ENCODE results near the gene FRRS1.

Gene FRRS1

GRCh38 chr1:99704356-99704816, 62.0 kb downstream of the FRRS1 start:
- H3K36me3 ChIP-seq (ENCODE audit: control insufficient read depth in 2 of 2, insufficient read depth in 1 of 2, low read length in 2 of 2), result peaks cover 0 to 6% of the 10 kb centered on the region in 2 experiments; a peak in 1 of 3 replicates
- no peaks in the 10 kb centered on the region for H3K9me3 ChIP-seq (ENCODE audit: control insufficient read depth, insufficient read depth, low read depth, low read length)
- TF ChIP-seq ZNF426 (tag by site-specific recombination; IDR thresholded peaks at IDR 0.05) (no peak), INSM2 (tag by site-specific recombination; IDR thresholded peaks at IDR 0.05) (no peak), ZNF423 (tag by site-specific recombination; IDR thresholded peaks at IDR 0.05) (no peak), ZNF184 (tag by site-specific recombination; IDR thresholded peaks at IDR 0.05) (no peak), SETDB1 (IDR thresholded peaks at IDR 0.05; ENCODE audit: insufficient read length, low read length) (no peak), ZNF175 (tag by site-specific recombination; IDR thresholded peaks at IDR 0.05) (no peak), ZNF391 (tag by site-specific recombination; IDR thresholded peaks at IDR 0.05; ENCODE audit: borderline replicate concordance, low read depth) (no peak), YY2 (tag by site-specific recombination; IDR thresholded peaks at IDR 0.05) (no peak), ZNF654 (tag by site-specific recombination; IDR thresholded peaks at IDR 0.05; ENCODE audit: low read depth) (no peak), BCL11A (tag by site-specific recombination; IDR thresholded peaks at IDR 0.05; ENCODE audit: low read depth) (no peak), GLI4 (tag by site-specific recombination; IDR thresholded peaks at IDR 0.05) (no peak), ZNF639 (tag by site-specific recombination; IDR thresholded peaks at IDR 0.05) (no peak), ZNF350 (tag by site-specific recombination; IDR thresholded peaks at IDR 0.05) (no peak), ZNF501 (tag by site-specific recombination; IDR thresholded peaks at IDR 0.05) (no peak), ZBTB17 (tag by site-specific recombination; IDR thresholded peaks at IDR 0.05) (no peak), ZNF624 (tag by site-specific recombination; IDR thresholded peaks at IDR 0.05) (no peak), ZNF37A (tag by site-specific recombination; IDR thresholded peaks at IDR 0.05) (no peak), ZNF157 (tag by site-specific recombination; IDR thresholded peaks at IDR 0.05) (no peak), ZSCAN23 (tag by site-specific recombination; IDR thresholded peaks at IDR 0.05) (no peak)
- TF ChIP-seq, protein P1, sequence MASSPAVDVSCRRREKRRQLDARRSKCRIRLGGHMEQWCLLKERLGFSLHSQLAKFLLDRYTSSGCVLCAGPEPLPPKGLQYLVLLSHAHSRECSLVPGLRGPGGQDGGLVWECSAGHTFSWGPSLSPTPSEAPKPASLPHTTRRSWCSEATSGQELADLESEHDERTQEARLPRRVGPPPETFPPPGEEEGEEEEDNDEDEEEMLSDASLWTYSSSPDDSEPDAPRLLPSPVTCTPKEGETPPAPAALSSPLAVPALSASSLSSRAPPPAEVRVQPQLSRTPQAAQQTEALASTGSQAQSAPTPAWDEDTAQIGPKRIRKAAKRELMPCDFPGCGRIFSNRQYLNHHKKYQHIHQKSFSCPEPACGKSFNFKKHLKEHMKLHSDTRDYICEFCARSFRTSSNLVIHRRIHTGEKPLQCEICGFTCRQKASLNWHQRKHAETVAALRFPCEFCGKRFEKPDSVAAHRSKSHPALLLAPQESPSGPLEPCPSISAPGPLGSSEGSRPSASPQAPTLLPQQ (tag by site-specific recombination; IDR thresholded peaks at IDR 0.05), result no peak
- CTCF ChIA-PET, result interaction anchor here (0.6 to 1.7 kb wide), 5 partner anchors 19 to 798 kb away, joined by 3 to 4 read pairs (median 4); no protein-coding TSS in a partner anchor
- H3K4me3 ChIP-seq (ENCODE audit: low read depth, low read length), result no peak overlapping the region
- no peak overlapping the region for H3K27ac ChIP-seq (ENCODE audit: extremely low read depth, low read depth, low read length)
- H3K4me1 ChIP-seq (ENCODE audit: control insufficient read depth, insufficient read depth, low read length), result no peaks in the 10 kb centered on the region
- POLR2A ChIA-PET, result no interaction called here

DNA sequence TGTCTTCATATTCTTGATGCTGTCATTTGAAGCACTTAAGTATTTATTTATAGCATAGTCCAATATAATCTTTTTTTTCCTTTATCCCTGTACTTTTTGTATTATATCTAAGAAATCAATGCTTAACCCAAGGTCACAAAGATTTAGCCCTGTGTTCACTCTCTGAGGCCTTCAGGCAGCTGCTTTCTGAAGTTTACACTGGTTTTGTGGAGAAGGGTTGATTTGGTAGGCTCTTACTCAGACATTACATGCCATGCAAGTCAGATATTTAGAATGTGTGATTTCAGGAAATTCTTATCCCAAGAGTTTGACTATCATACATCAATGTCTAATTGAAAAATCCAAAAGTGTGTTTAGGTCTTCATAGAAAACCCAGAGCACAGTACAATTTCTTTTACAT, 64.2 kb downstream of the FRRS1 start:
- Histone ChIP-seq H3K4me3 (ENCODE audit: low read depth, low read length) (no peak overlapping the region), H3K36me3 (ENCODE audit: control insufficient read depth in 2 of 2, insufficient read depth in 1 of 2, low read length in 2 of 2) (no peaks in the 10 kb centered on the region), H3K4me1 (ENCODE audit: control insufficient read depth, insufficient read depth, low read length) (no peaks in the 10 kb centered on the region), H3K9me3 (ENCODE audit: control insufficient read depth, insufficient read depth, low read depth, low read length) (no peaks in the 10 kb centered on the region), H3K27ac (ENCODE audit: extremely low read depth, low read depth, low read length) (no peak overlapping the region)
- ChIA-PET POLR2A (no interaction called here), CTCF (no interaction called here)
- TF ChIP-seq ZBTB6 (tag by site-specific recombination; IDR thresholded peaks at IDR 0.05) (no peak), ZFP37 (tag by site-specific recombination; IDR thresholded peaks at IDR 0.05) (no peak), ZSCAN30 (tag by site-specific recombination; IDR thresholded peaks at IDR 0.05) (no peak), MYNN (tag by site-specific recombination; IDR thresholded peaks at IDR 0.05; ENCODE audit: borderline replicate concordance) (no peak), ZBTB26 (tag by site-specific recombination; optimal IDR thresholded peaks at IDR 0.05) (no peak), ZNF571 (tag by site-specific recombination; IDR thresholded peaks at IDR 0.05) (no peak), ZNF558 (tag by site-specific recombination; IDR thresholded peaks at IDR 0.05) (no peak), SCRT1 (tag by site-specific recombination; IDR thresholded peaks at IDR 0.05; ENCODE audit: borderline replicate concordance) (no peak)
- TF ChIP-seq, protein P2, sequence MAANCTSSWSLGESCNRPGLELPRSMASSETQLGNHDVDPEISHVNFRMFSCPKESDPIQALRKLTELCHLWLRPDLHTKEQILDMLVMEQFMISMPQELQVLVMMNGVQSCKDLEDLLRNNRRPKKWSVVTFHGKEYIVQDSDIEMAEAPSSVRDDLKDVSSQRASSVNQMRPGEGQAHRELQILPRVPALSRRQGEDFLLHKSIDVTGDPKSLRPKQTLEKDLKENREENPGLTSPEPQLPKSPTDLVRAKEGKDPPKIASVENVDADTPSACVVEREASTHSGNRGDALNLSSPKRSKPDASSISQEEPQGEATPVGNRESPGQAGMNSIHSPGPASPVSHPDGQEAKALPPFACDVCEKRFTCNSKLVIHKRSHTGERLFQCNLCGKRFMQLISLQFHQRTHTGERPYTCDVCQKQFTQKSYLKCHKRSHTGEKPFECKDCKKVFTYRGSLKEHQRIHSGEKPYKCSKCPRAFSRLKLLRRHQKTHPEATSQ (tag by site-specific recombination; IDR thresholded peaks at IDR 0.05), result no peak

All from HEK293 (cell line).